PC-3 (cell line): Measurements from ENCODE around the gene HCFC1R1. TPM values are rescaled to one million over a fixed set of nuclear protein-coding genes. Genes with fewer than 3 reads are reported as not detected.

ENCODE experiments used
- ATAC-seq: fragments of 200-7000 bp; cut with Tn5 transposase; 2 replicates; pipeline ENCODE4 v1.9.1; 2020; ENCODE audit warnings: mild to moderate bottlenecking, moderate library complexity
- BruUV-seq: library from RNA; stranded (reverse); fragments of 400-500 nt; replicated peaks from 2 replicates; lab custom pipeline; 2021; lab: Mats Ljungman, UMichigan
- CTCF ChIA-PET: fragments of 300-600 bp; sonication (Branson Sonifier 250); formaldehyde crosslinking; loops from one replicate; lab custom pipeline; 2022; ENCODE audit warnings: antibody characterized with exemption; lab: Charles Lee
- POLR2A ChIA-PET: fragments of 300-600 bp; sonication (Branson Sonifier 250); formaldehyde crosslinking; loops from one replicate; lab custom pipeline; 2022; ENCODE audit warnings: antibody characterized with exemption; ENCODE audit not compliant: unreplicated experiment; lab: Charles Lee
- DNase-seq: peaks from one replicate; pipeline ENCODE4 v3.0.0-alpha.2; 2015
- H2AFZ ChIP-seq: fragments of 300-600 bp; sonication (generic); 2 replicates; pipeline ENCODE4 v1.6.0; 2016; ENCODE audit warnings: antibody characterized with exemption, low read length
- H3F3A ChIP-seq: fragments of 300-600 bp; sonication (generic); one replicate; pipeline ENCODE4 v1.6.0; 2017; ENCODE audit warnings: antibody characterized with exemption, low read length, control low read depth, mild to moderate bottlenecking; ENCODE audit not compliant: unreplicated experiment
- H3K27ac ChIP-seq: fragments of 300-600 bp; sonication (generic); 2 replicates; pipeline ENCODE4 v1.5.1; 2016; ENCODE audit warnings: mild to moderate bottlenecking, low read length
- H3K27me3 ChIP-seq: fragments of 300-600 bp; sonication (generic); 2 replicates; pipeline ENCODE4 v1.6.1; 2016; ENCODE audit warnings: low read length, mixed read lengths
- H3K36me3 ChIP-seq: fragments of 300-600 bp; sonication (generic); 2 replicates; pipeline ENCODE4 v1.6.1; 2016; ENCODE audit warnings: low read depth, mixed run types, low read length, mixed read lengths
- H3K4me1 ChIP-seq: fragments of 300-600 bp; sonication (generic); 2 replicates; pipeline ENCODE4 v1.5.1; 2016; ENCODE audit warnings: low read length; ENCODE audit not compliant: insufficient read depth
- H3K4me2 ChIP-seq: fragments of 300-600 bp; sonication (generic); 2 replicates; pipeline ENCODE4 v1.6.0; 2016; ENCODE audit warnings: low read length
- H3K4me3 ChIP-seq: fragments of 300-600 bp; sonication (generic); 2 replicates; pipeline ENCODE4 v1.5.1; 2016; ENCODE audit warnings: mild to moderate bottlenecking, low read length, mixed read lengths
- H3K79me2 ChIP-seq: fragments of 300-600 bp; sonication (generic); 2 replicates; pipeline ENCODE4 v1.6.1; 2017; ENCODE audit warnings: low read length, mixed read lengths
- H3K9ac ChIP-seq: fragments of 300-600 bp; sonication (generic); 2 replicates; pipeline ENCODE4 v1.6.0; 2016; ENCODE audit warnings: mild to moderate bottlenecking, low read length
- H3K9me2 ChIP-seq: fragments of 300-600 bp; sonication (generic); replicated peaks from 2 replicates; pipeline ENCODE4 v1.6.1; 2016; ENCODE audit warnings: mixed run types, low read length, mixed read lengths
- H3K9me3 ChIP-seq: fragments of 300-600 bp; sonication (generic); 2 replicates; pipeline ENCODE4 v1.6.1; 2016; ENCODE audit warnings: low read length, mixed read lengths
- H4K20me1 ChIP-seq: fragments of 300-600 bp; sonication (generic); 2 replicates; pipeline ENCODE4 v1.6.1; 2016; ENCODE audit warnings: low read length, mixed read lengths
- CTCF ChIP-seq: fragments of 300-600 bp; sonication (generic); conservative IDR thresholded peaks from 2 replicates; pipeline ENCODE4 v1.5.1; 2017; ENCODE audit warnings: antibody characterized with exemption, low read depth, mild to moderate bottlenecking, low read length
- EZH2 ChIP-seq: fragments of 300-600 bp; sonication (generic); IDR thresholded peaks from one replicate; pipeline ENCODE4 v1.6.1; 2017; ENCODE audit warnings: antibody characterized with exemption, mild to moderate bottlenecking, low read length; ENCODE audit not compliant: unreplicated experiment
- EZH2phosphoT487 ChIP-seq: fragments of 300-600 bp; sonication (generic); IDR thresholded peaks from 2 replicates; pipeline ENCODE4 v1.6.1; 2018; ENCODE audit warnings: mild to moderate bottlenecking, antibody characterized with exemption, low read length, borderline replicate concordance
- intact Hi-C: fragments of 100-400 bp; cut with micrococcal nuclease; formaldehyde crosslinking; loops from 2 replicates; pipeline ENCODE4 v1.9.0; 2023
- total RNA-seq: library from RNA; depleted of rRNA; stranded (reverse); fragments of >200 nt; gene quantifications from 2 replicates; pipeline ENCODE4 v1.2.3, GENCODE V29; 2014

Gene HCFC1R1
- total RNA-seq, 1 experiment from 2014 or later, result 56.4 TPM

DNA sequence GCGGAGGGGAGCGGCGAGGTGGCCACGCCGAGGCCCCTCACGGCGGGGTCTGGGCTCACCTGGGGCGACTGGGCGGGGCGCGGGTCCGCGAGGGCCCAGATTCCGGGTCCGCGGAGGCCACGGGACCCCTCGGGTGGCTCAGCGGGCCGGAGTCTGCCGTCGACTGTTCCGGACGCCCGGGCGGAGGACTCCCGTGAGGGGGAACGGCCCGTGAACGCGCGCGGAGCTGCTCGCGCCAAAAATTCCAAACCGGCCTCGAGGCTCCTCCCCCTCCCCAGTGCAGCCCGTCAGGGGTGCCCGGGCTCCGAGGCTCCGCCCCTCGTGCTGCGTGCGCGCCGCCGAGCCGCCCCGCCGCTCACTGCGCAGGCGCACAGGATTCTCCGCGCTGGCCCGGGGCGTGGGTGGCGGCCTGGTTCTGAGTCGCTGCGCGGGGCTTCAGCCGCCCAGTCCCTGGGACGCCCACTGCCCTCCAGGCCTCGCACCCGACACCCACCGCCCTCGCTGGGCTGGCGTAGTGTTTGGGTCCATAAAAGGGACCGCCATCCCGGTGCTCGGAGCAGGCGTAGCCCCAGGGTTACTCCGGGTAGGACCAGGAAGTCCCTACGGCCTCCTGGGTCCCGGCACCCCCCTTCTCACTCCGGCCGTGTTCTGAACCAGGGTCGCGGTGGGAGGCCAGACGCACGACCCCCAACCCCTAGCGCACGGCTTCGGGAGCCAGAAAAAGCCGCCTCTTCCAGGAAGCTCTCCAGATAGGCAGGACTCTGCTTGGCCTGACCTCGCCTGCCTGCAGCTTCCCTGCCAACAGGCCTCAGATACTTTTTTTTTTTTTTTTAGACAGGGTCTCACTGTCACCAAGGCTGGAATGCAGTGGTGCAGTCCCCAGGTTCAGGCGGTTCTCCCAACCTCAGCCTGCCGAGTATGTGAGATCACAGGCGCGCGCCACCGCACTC, 43.2 kb downstream of the HCFC1R1 start, which contains the start of gene PKMYT1:
TSS of gene PKMYT1 (minus strand) at position 220 of the 950 bp plus-strand sequence. CDS start 789 bp downstream, outside the sequence.
- TF ChIP-seq EZH2 (no peak), CTCF (no peak), EZH2phosphoT487 (no peak)
- H3F3A ChIP-seq, result no peaks in the 10 kb centered on the region
- no peaks in the 10 kb centered on the region for H3K27me3 ChIP-seq
- intact Hi-C loops, result loop anchor here (1.0 kb wide), 1 partner anchor 44 kb away; the partner anchor contains the start of gene THOC6
- H3K27ac ChIP-seq, result peak within 1 kb of the TSS; percentile 65
- peaks cover 5% of the 10 kb centered on the region; the same call in 1 of the 2 replicates for H3K36me3 ChIP-seq
- BruUV-seq, result TSS peak; percentile 78
- H3K9me3 ChIP-seq, result no peaks in the 10 kb centered on the region
- no peaks in the 10 kb centered on the region for H3K9me2 ChIP-seq
- POLR2A ChIA-PET, result interaction anchor here (0.6 kb wide), 1 partner anchor 68 kb away, joined by 6 read pairs; no protein-coding TSS in a partner anchor
- H3K4me3 ChIP-seq, result peak within 1 kb of the TSS; percentile 93
- DNase-seq (peak; percentile 88), ATAC-seq (peak; percentile 71)
- peaks cover 34% of the 10 kb centered on the region for H3K79me2 ChIP-seq
- peak within 1 kb of the TSS; percentile 98 for H3K4me2 ChIP-seq
- peak within 1 kb of the TSS; percentile 66 for H2AFZ ChIP-seq
- peak within 1 kb of the TSS; percentile 98 for H3K9ac ChIP-seq
- CTCF ChIA-PET, result no interaction called here
- H3K4me1 ChIP-seq, result peaks cover 19% of the 10 kb centered on the region
- H4K20me1 ChIP-seq, result no peaks in the 10 kb centered on the region

GRCh38 chr16:2979669-2980226, 44.0 kb downstream of the HCFC1R1 start:
- Histone ChIP-seq H4K20me1 (no peaks in the 10 kb centered on the region), H3F3A (no peaks in the 10 kb centered on the region), H3K27ac (peak overlapping the region; percentile 59), H3K9me3 (no peaks in the 10 kb centered on the region), H3K79me2 (peaks cover 34% of the 10 kb centered on the region), H3K4me3 (peak overlapping the region; percentile 93), H3K4me2 (peak overlapping the region; percentile 98), H3K36me3 (peaks cover 6% of the 10 kb centered on the region; the same call in 1 of the 2 replicates), H3K4me1 (peaks cover 19% of the 10 kb centered on the region), H3K9me2 (no peaks in the 10 kb centered on the region), H2AFZ (peak overlapping the region; percentile 65), H3K9ac (peak overlapping the region; percentile 98), H3K27me3 (no peaks in the 10 kb centered on the region)
- CTCF ChIA-PET, result no interaction called here
- TF ChIP-seq EZH2phosphoT487 (no peak), CTCF (no peak), EZH2 (no peak)
- BruUV-seq, result no TSS peak
- peak; percentile 10 for ATAC-seq
- no peak for DNase-seq
- intact Hi-C loops, result loop anchor here (1.0 kb wide), 1 partner anchor 45 kb away; the partner anchor contains the start of gene THOC6
- POLR2A ChIA-PET, result no interaction called here
